ENCODE results near the gene TENM4.

- TF ChIP-seq PREB (CRISPR knock-in tag; IDR thresholded peaks at IDR 0.05; ENCODE audit: borderline replicate concordance) = no peak
- no peak for TF ChIP-seq CTCF (IDR thresholded peaks at IDR 0.05)
- no peak for TF ChIP-seq ZNF138 (CRISPR knock-in tag; conservative IDR thresholded peaks at IDR 0.05)
- TF ChIP-seq, protein P1, sequence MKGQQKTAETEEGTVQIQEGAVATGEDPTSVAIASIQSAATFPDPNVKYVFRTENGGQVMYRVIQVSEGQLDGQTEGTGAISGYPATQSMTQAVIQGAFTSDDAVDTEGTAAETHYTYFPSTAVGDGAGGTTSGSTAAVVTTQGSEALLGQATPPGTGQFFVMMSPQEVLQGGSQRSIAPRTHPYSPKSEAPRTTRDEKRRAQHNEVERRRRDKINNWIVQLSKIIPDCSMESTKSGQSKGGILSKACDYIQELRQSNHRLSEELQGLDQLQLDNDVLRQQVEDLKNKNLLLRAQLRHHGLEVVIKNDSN (CRISPR knock-in tag; IDR thresholded peaks at IDR 0.05) = no peak
- no peak for TF ChIP-seq ELF4 (CRISPR knock-in tag; IDR thresholded peaks at IDR 0.05; ENCODE audit: low read depth)
- no peak for TF ChIP-seq EMX1 (CRISPR knock-in tag; IDR thresholded peaks at IDR 0.05)
These were observed 23.5 kb downstream of the TENM4 start for GRCh38 chr11:79417069-79417920.

Data from WTC11 (cell line).